Skeletal muscle tissue (tissue), 4 donors: ENCODE measurements around the gene DENND4A. TPM values are rescaled to one million over a fixed set of nuclear protein-coding genes. Genes with fewer than 3 reads are reported as not detected.
"Not testable (repeated sequence)": the region's sequence is repeated elsewhere in the genome, so short reads cannot be mapped to it uniquely, and the experiment has no call there.

Experiments
- H3K27ac ChIP-seq: one replicate; pipeline ENCODE4 v1.7.0; 2013; ENCODE audit warnings: mild to moderate bottlenecking, low read depth, low read length, inconsistent platforms
- H3K27me3 ChIP-seq, 3 donors: one replicate each; pipeline ENCODE4 v1.7.0; 2013; ENCODE audit warnings: low read length in 3 of 3; ENCODE audit not compliant: control insufficient read depth in 3 of 3, insufficient read depth in 3 of 3
- H3K36me3 ChIP-seq, 3 donors: one replicate each; pipeline ENCODE4 v1.7.0; 2013; ENCODE audit warnings: low read length in 3 of 3; ENCODE audit not compliant: control insufficient read depth in 3 of 3, insufficient read depth in 3 of 3
- H3K4me1 ChIP-seq, 3 donors: one replicate each; pipeline ENCODE4 v1.7.0; 2013; ENCODE audit warnings: low read length in 3 of 3, mild to moderate bottlenecking in 3 of 3; ENCODE audit not compliant: control insufficient read depth in 3 of 3, insufficient read depth in 3 of 3
- H3K4me3 ChIP-seq, 3 donors: one replicate each; pipeline ENCODE4 v1.7.0; 2013; ENCODE audit warnings: low read length in 3 of 3
- H3K9ac ChIP-seq, 3 donors: one replicate each; pipeline ENCODE4 v1.7.0; 2013; ENCODE audit warnings: low read length in 3 of 3, mild to moderate bottlenecking in 3 of 3, moderate library complexity in 2 of 3, low read depth in 1 of 3
- H3K9me3 ChIP-seq, 3 donors: one replicate each; pipeline ENCODE4 v1.7.0; 2013; ENCODE audit warnings: low read length in 3 of 3; ENCODE audit not compliant: control insufficient read depth in 3 of 3
- total RNA-seq: library from RNA; depleted of rRNA; stranded (reverse); fragments of >200 nt; gene quantifications from one replicate; pipeline ENCODE4 v1.2.3, GENCODE V29; 2014
- donor health status: Osteomylitis.

DENND4A gene
- total RNA-seq, 1 donor from 2014 or later: 30.8 TPM

GRCh38 chr15:65790694-65791334, 1.3 kb downstream of the DENND4A start:
- no peaks in the 10 kb centered on the region for H3K9me3 ChIP-seq
- peak overlapping the region; percentile 81 to 87 (median 84) for H3K9ac ChIP-seq
- H3K36me3 ChIP-seq: no peaks in the 10 kb centered on the region
- no peaks in the 10 kb centered on the region for H3K27me3 ChIP-seq
- peaks cover 7 to 15% (median 14%) of the 10 kb centered on the region in 3 donors for H3K4me1 ChIP-seq
- H3K27ac ChIP-seq: peak overlapping the region; percentile 93
- H3K4me3 ChIP-seq: peak overlapping the region; percentile 71 to 84 (median 80)

- Histone ChIP-seq H3K9me3 (no peaks in the 10 kb centered on the region), H3K36me3 (no peaks in the 10 kb centered on the region), H3K9ac (no peak overlapping the region), H3K27ac (no peak overlapping the region), H3K4me3 (peak overlapping the region in 1 of 3 donors; percentile 14), H3K27me3 (no peaks in the 10 kb centered on the region), H3K4me1 (peaks cover 7 to 15% (median 14%) of the 10 kb centered on the region in 3 donors)
Observed at GRCh38 chr15:65789759-65790425, 2.2 kb downstream of the DENND4A start.

- Histone ChIP-seq H3K27me3 (no peaks in the 10 kb centered on the region), H3K4me3 (no peak overlapping the region), H3K4me1 (peaks cover 7 to 15% (median 14%) of the 10 kb centered on the region in 3 donors), H3K27ac (no peak overlapping the region), H3K9me3 (no peaks in the 10 kb centered on the region), H3K36me3 (no peaks in the 10 kb centered on the region), H3K9ac (no peak overlapping the region)
Observed at GRCh38 chr15:65789105-65789504, 3.0 kb downstream of the DENND4A start.

- no peaks in the 10 kb centered on the region for H3K27me3 ChIP-seq
- no peak overlapping the region for H3K9ac ChIP-seq
- peak overlapping the region; percentile 7 for H3K27ac ChIP-seq
- H3K36me3 ChIP-seq: no peaks in the 10 kb centered on the region
- no peaks in the 10 kb centered on the region for H3K9me3 ChIP-seq
- peaks cover 3 to 9% (median 5%) of the 10 kb centered on the region in 3 donors for H3K4me1 ChIP-seq
- H3K4me3 ChIP-seq: no peak overlapping the region
Observed at GRCh38 chr15:65787260-65787659, 4.8 kb downstream of the DENND4A start.

GRCh38 chr15:65785151-65785550, 6.9 kb downstream of the DENND4A start:
- Histone ChIP-seq H3K9ac (no peak overlapping the region), H3K27ac (no peak overlapping the region), H3K27me3 (no peaks in the 10 kb centered on the region), H3K9me3 (no peaks in the 10 kb centered on the region), H3K4me3 (no peak overlapping the region), H3K36me3 (no peaks in the 10 kb centered on the region), H3K4me1 (peaks cover 0 to 3% (median 2%) of the 10 kb centered on the region in 3 donors)

- H3K27ac ChIP-seq: no peak overlapping the region
- no peak overlapping the region for H3K4me3 ChIP-seq
- H3K9me3 ChIP-seq: no peaks in the 10 kb centered on the region
- H3K27me3 ChIP-seq: no peaks in the 10 kb centered on the region
- no peaks in the 10 kb centered on the region for H3K4me1 ChIP-seq
- H3K9ac ChIP-seq: no peak overlapping the region
- H3K36me3 ChIP-seq: no peaks in the 10 kb centered on the region
Observed at GRCh38 chr15:65783872-65784271, 8.2 kb downstream of the DENND4A start.

- Histone ChIP-seq H3K4me3 (no peak overlapping the region), H3K36me3 (no peaks in the 10 kb centered on the region), H3K27me3 (no peaks in the 10 kb centered on the region), H3K9me3 (no peaks in the 10 kb centered on the region), H3K4me1 (no peaks in the 10 kb centered on the region), H3K9ac (no peak overlapping the region), H3K27ac (no peak overlapping the region)
Observed at GRCh38 chr15:65782096-65782495, 10.0 kb downstream of the DENND4A start.

- H3K9me3 ChIP-seq, H3K36me3 ChIP-seq, H3K27me3 ChIP-seq, H3K27ac ChIP-seq, H3K4me3 ChIP-seq, H3K9ac ChIP-seq, H3K4me1 ChIP-seq: not testable (repeated sequence)
Observed at GRCh38 chr15:65778701-65779100, 13.4 kb downstream of the DENND4A start.

- no peaks in the 10 kb centered on the region for H3K27me3 ChIP-seq
- H3K4me1 ChIP-seq: no peaks in the 10 kb centered on the region
- no peaks in the 10 kb centered on the region for H3K36me3 ChIP-seq
- H3K9ac ChIP-seq: no peak overlapping the region
- no peak overlapping the region for H3K27ac ChIP-seq
- no peaks in the 10 kb centered on the region for H3K9me3 ChIP-seq
- no peak overlapping the region for H3K4me3 ChIP-seq
Observed at GRCh38 chr15:65778269-65778668, 13.8 kb downstream of the DENND4A start.

- Histone ChIP-seq H3K4me3 (no peak overlapping the region), H3K9me3 (no peaks in the 10 kb centered on the region), H3K36me3 (no peaks in the 10 kb centered on the region), H3K27ac (no peak overlapping the region), H3K9ac (no peak overlapping the region), H3K4me1 (no peaks in the 10 kb centered on the region), H3K27me3 (no peaks in the 10 kb centered on the region)
Observed at GRCh38 chr15:65777843-65778242, 14.2 kb downstream of the DENND4A start.
